Lower leg skin (tissue), 4 donors: ENCODE data around the gene TULP1. TPM values are rescaled to one million over a fixed set of nuclear protein-coding genes. Genes with fewer than 3 reads are reported as not detected.

Experiments used
- DNase-seq, 2 donors: peaks; one replicate each; pipeline ENCODE4 v3.0.0-alpha.2; 2019; ENCODE audit warnings: low spot score in 2 of 2
- H3K4me3 ChIP-seq: fragments of 200-600 bp; sonication (generic); 2 replicates; pipeline ENCODE4 v1.5.1; 2017; ENCODE audit warnings: mild to moderate bottlenecking, low read depth; ENCODE audit not compliant: poor library complexity, severe bottlenecking
- POLR2A ChIP-seq, 2 donors: fragments of 450-650 bp; IDR thresholded peaks; one replicate each; pipeline ENCODE4 v1.6.1; 2016 to 2017; ENCODE audit warnings: antibody characterized with exemption in 2 of 2, mild to moderate bottlenecking in 1 of 2, moderate library complexity in 1 of 2
- WGBS, 2 donors: methylation state at CpG; one replicate each; pipeline ENCODE4 v1.1.5; 2018; 5-methylcytosine and 5-hydroxymethylcytosine counted together
- intact Hi-C: fragments of 100-400 bp; cut with DNase I; formaldehyde crosslinking; loops from one replicate; pipeline ENCODE4 v1.15.0; 2023; ENCODE audit warnings: low total_unique reads
- total RNA-seq, 4 donors: library from RNA; depleted of rRNA; stranded (reverse); fragments of >200 nt; gene quantifications; one replicate each; pipeline ENCODE4 v1.1.0, GENCODE V29; 2016
- TF ChIP-seq, protein P1 (sequence below), 3 donors: fragments of 450-650 bp; IDR thresholded peaks; one replicate each; pipeline ENCODE4 v1.5.1; 2016; ENCODE audit warnings: antibody characterized with exemption in 3 of 3, mild to moderate bottlenecking in 3 of 3, moderate library complexity in 2 of 3

Gene TULP1
- under 1 TPM in 2 of 4 donors, not detected in 2; 0.61 to 0.65 TPM for total RNA-seq

DNA sequence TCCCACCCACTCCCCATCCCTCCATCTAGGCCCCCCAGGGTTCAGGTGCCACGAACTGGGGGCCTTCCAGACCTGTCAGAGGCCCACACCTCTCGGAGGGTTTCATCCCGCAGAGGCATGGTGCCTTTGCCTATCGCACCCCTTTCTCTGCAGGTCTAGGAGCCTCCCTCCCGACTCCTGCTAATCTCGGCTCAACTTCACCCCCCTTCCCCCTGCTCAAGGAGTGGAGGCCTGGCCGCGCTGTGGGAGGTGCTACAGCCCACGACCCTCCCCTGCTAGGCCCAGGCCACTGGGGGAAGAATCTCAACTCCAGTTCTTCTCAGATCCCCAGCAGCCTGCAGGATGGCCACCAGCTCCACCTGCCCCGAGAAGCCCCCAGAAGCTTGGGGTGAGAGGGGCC, at the start of gene TULP1:
Gene TULP1, minus strand, starts transcription at position 157 of the 400 bp plus-strand sequence. Its CDS starts 38 bp downstream, at position 119.
- TF ChIP-seq, protein P1, sequence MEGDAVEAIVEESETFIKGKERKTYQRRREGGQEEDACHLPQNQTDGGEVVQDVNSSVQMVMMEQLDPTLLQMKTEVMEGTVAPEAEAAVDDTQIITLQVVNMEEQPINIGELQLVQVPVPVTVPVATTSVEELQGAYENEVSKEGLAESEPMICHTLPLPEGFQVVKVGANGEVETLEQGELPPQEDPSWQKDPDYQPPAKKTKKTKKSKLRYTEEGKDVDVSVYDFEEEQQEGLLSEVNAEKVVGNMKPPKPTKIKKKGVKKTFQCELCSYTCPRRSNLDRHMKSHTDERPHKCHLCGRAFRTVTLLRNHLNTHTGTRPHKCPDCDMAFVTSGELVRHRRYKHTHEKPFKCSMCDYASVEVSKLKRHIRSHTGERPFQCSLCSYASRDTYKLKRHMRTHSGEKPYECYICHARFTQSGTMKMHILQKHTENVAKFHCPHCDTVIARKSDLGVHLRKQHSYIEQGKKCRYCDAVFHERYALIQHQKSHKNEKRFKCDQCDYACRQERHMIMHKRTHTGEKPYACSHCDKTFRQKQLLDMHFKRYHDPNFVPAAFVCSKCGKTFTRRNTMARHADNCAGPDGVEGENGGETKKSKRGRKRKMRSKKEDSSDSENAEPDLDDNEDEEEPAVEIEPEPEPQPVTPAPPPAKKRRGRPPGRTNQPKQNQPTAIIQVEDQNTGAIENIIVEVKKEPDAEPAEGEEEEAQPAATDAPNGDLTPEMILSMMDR (IDR thresholded peaks at IDR 0.05) = no peak
- no peak for TF ChIP-seq POLR2A (IDR thresholded peaks at IDR 0.05)
- intact Hi-C loops = no loop called here
- DNase-seq = no peak
- H3K4me3 ChIP-seq = no peak within 1 kb of the TSS
- 87 to 91% methylated on average over 10 of the region's 10 CpGs for WGBS, 2 donors

GRCh38 chr6:35562060-35562459, 49.4 kb upstream of the TULP1 start:
- WGBS, 2 donors = 45 to 66% methylated on average over 11 of the region's 11 CpGs
- H3K4me3 ChIP-seq = no peak overlapping the region
- DNase-seq = peak in 1 of 2 donors; percentile 83
- intact Hi-C loops = no loop called here
- TF ChIP-seq, protein P1 (IDR thresholded peaks at IDR 0.05) = no peak
- no peak for TF ChIP-seq POLR2A (IDR thresholded peaks at IDR 0.05)

GRCh38 chr6:35561113-35561512, 48.4 kb upstream of the TULP1 start:
- 76 to 79% methylated on average over 5 of the region's 5 CpGs for WGBS, 2 donors
- TF ChIP-seq, protein P1 (IDR thresholded peaks at IDR 0.05) = no peak
- TF ChIP-seq POLR2A (IDR thresholded peaks at IDR 0.05) = no peak
- intact Hi-C loops = no loop called here
- peak in 1 of 2 donors; percentile 61 for DNase-seq
- H3K4me3 ChIP-seq = no peak overlapping the region

GRCh38 chr6:35558571-35558970, 45.9 kb upstream of the TULP1 start:
- intact Hi-C loops = no loop called here
- TF ChIP-seq, protein P1 (IDR thresholded peaks at IDR 0.05) = no peak
- TF ChIP-seq POLR2A (IDR thresholded peaks at IDR 0.05) = no peak
- WGBS, 2 donors = 77 to 86% methylated on average over 12 of the region's 12 CpGs
- no peak overlapping the region for H3K4me3 ChIP-seq
- peak in 1 of 2 donors; percentile 45 for DNase-seq

DNA sequence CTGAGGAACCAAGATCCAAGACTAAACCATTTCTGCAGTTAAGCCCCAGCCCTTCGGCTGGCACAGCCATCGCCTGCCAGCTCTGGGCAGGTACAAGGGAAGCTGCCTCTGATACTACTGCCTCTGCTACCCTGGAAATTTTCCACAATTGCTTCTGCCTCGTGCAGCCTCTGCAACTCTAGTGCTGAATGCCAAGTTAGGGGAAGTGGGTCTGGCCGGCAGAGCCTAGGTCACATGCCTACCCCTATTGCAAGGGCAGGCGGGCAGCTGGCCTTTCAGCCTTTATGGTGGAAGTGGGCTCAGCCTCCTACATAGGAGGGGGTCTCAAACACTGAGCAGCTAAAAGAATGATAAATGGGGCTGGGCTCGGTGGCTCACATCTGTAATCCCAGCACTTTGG, 44.5 kb upstream of the TULP1 start:
- intact Hi-C loops = no loop called here
- no peak overlapping the region for H3K4me3 ChIP-seq
- peak in 1 of 2 donors; percentile 68 for DNase-seq
- WGBS, 2 donors = 57 to 63% methylated on average over 6 of the region's 6 CpGs
- TF ChIP-seq, protein P1 (IDR thresholded peaks at IDR 0.05) = no peak
- no peak for TF ChIP-seq POLR2A (IDR thresholded peaks at IDR 0.05)

DNA sequence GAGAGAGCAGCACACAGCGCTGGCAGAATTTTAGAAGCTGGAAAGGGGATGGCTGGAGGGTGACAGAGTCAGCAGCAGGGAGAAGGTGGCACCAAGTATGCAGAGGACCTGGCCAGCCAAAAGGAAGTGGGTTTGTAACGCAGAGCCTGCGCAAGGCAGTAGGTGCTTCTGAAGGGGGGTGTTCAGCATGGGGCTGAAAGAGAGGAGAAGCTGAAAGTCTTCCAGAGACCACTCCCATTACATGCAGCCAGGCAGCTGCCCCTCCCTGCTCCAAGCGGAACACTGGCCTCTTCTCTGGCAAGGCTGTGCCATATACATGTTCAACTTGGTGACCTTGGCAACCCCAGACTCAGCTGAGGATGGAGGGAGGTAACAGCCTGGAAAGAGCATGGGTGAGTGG, 42.1 kb upstream of the TULP1 start:
- intact Hi-C loops = no loop called here
- no peak for DNase-seq
- no peak overlapping the region for H3K4me3 ChIP-seq
- 78 to 86% methylated on average over 4 of the region's 4 CpGs for WGBS, 2 donors
- TF ChIP-seq, protein P1 (IDR thresholded peaks at IDR 0.05) = no peak
- no peak for TF ChIP-seq POLR2A (IDR thresholded peaks at IDR 0.05)
